ENCODE results near the gene CELF6.

The CELF6 gene

DNA sequence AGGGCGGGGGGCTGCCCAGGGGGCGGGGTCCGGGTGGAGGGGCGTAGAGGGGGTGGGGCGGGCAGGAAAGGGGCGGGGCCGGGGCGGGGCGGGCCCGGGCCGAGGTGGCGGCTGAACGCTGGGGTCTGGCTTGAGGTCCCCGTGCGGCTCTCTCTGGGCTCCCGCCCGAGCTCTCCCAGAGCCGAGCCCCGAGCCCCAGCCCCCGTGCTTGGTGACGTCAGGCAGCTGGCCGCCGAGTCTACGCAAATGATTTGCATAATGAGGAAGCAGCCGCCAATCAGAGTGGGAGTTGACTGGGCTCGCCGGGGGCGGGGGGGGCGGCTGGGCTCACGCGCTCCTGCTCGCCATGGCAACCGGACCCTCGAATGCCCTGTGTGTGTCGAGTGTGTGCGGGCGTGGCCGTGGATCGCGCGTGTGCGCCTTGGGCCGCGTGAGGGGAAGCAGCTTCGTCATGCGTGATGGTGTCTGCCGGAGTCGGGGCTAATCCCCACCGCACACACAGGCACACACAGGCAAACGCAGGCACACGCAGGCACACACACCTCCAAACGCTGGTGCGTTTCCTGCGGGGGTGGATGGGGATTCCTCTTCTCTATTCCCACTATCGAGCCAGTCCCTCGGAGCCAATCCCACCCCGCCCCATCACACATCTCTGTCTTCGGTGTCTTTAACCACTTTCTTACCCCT is at the start of gene CELF6:
Gene CELF6, minus strand, starts transcription at position 173 of the 687 bp plus-strand sequence. CDS start 283 bp downstream, outside the sequence.
- DNase-seq = peak; percentile 44

DNA sequence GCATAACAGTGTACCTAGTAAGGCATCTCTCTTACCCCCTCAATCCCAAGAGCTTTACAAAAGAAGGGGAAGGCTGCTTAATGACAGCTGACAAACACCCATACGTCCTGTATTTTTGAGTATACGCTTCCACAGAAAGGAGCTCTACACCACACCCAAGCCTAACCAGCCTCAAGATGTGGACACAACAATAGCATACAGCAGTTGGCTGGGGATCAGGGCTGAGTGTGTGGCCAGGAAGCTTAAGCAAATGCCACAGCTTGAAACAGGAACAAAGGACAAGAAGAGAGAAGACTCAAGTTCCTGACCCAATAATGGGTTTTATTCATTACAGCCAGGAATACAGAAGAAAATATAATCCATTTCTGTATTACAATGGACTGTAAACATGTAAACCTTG is 48.9 kb upstream of the CELF6 start:
- DNase-seq = no peak

DNA sequence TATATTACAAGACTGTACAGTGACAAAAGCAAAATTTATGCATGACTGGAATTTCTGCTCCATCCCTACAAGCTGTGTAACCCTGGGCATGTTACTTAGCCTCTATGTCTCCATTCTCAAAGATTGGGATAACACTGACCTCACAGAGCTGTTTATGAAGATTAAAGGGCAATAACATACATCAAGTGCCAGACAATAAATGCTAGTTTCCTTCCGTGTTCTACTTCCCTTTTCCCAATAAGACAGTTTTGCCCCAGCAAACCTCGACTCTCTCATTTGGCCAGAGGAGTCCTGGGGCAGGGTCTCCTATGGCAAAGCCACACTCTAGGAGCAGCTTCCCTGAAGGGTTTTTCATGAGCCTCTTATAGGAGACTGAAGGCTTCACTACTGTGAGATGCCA is 48.4 kb upstream of the CELF6 start:
- DNase-seq = no peak

DNA sequence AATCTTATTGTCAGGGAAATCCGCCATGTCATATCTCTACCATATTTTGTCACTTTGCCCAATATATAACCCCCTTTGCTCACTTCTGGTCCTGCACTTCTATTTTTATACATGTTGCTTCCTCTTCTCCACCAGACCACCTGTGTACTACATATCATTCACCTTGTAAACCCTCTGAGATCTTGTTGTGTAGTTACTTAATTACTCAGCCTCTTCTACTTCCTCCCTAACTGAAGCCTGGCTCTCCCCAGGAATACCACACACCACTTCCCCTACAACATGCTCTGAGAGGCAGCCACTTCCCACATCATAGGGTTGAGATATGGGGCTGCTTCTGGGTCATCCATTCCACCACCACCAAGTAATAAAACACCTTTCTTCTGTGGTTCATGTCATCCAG is 45.9 kb upstream of the CELF6 start:
- DNase-seq = no peak

DNA sequence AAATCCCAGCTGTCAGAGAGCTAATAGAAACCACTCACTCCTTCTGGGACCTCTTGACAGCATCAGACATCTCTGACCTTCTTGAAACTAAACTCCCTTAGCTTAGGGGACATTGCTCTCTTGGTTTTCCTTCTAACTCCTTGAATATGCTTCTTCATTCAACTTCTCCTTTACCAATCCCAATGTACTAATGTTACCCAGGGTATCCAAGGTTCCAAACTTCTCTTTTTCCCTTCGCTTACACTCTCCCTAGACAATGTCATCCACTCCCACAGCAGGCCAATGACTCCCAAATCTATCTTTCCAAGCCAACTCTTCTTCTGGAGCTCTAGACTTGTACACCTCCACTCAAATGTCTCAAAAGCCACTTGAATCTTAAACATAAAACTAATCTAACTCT is 41.2 kb upstream of the CELF6 start:
- no peak for DNase-seq

DNA sequence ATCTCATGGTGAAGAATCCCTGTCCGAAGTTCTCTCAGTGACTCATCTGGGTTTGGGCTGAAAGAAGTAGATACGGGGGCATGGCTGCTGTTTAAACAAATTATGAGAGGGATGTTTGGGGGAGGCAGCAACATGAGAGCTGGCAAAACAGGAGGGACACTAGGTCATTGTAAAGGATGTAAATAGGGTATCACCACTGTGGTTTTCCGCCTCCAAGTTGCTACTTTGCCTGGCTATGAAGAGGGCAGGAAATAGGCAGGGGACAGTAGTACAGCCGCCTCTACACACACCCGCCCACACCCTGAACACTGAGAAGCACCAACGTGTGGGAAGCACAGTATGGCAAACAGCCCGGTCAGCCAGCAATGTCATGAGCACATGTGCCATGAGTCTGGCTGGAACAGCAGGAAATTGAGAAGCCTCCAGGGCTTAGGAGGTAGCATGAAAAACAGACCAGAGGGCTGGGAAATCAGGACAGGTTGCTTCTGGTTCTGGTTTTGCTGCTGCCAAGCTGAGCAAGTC is 38.8 kb upstream of the CELF6 start:
- DNase-seq = no peak

DNA sequence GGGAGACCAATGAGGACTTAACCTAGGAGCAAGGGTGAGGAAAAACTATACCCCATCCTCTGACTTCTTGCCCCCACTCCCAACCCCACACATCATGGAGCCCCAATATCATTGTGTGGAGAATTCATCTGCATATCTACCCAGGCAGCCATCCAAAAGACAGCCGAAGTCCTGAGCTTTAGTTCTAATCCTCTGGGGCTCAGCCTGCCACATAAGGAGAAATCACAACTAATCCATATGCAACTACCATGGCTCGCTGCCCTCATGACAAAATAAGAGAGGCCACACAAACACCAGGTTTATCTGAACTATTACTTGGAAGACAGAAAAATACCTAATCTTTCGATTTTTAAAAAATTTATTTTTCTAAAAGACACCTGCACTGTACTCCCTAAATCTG is 38.2 kb upstream of the CELF6 start:
- DNase-seq = no peak

DNA sequence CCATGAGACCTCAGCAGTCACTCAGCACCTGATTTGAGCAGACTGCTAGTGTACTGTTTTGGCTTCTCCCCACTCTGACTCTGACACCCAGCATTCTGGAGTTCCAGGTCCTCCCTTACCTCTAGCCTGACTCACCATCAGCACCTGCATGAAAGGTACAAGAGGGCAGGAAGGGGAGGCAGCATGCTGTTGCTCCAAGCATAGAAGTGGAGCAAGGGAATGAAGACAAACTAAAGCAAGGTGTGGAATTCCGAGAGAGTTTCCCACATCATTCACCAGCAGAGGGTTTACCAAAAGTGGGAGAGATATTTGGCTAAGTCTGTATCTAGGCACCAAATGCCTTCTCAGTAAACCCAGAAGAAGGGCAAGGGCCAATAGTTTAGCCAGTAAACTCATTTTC is 34.5 kb upstream of the CELF6 start:
- no peak for DNase-seq

DNA sequence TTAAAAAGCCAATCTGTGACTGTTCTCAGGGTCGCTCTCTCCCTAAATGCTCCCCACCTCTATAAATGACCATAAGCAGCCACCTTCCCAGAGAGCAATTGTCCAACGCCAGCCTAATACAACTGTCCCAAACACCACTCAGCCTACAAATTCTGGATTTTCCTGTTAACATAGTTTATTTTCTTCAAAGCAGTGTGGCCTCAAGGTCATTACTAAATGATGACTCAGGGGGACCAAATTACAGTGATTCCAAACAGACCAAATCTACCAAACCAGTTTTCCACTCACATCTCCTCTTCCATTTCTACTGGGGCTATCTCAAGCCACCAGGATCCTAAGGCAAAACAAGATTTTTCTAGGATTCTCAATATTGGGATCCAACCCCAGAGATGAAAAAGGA is 33.3 kb upstream of the CELF6 start:
- DNase-seq = no peak

DNA sequence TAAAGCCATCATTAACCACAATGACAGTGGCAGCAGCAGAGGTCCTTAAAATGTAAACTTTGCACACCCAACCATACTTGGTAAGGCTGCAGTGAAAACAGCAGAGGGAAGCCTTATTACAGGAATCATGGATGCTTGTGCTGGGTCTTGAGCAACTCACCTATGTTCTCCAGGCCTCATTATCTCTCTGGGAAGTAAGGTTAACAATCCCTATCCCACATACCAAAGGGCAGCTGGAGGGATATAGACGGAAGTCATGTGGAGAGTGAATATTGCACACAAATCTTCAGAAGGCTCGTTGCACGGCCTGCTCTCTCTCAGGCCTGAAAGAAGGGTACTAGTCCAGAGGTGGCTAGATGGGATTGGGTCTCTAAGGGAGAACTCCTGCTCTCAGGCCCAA is 25.8 kb upstream of the CELF6 start:
- no peak for DNase-seq

DNA sequence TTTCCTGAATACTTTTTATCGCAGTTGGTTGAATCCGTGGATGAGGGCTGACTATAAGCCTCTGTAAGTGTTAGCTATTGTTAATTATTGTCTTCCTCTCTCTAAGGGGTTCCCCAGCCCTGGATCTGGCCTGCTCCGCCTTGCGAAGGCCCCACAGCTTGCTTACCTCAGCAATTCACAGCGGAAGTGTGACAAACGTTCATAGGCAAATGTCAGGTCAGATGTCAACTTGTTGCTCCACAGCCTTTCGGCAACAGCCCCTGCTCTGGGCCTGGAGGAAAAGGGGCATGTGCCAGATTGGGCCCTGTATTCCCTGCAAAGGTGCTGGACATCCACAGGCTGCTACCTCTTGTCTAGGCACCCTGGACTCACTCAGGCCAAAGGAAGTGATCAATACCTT is 25.3 kb upstream of the CELF6 start:
- DNase-seq = no peak

DNA sequence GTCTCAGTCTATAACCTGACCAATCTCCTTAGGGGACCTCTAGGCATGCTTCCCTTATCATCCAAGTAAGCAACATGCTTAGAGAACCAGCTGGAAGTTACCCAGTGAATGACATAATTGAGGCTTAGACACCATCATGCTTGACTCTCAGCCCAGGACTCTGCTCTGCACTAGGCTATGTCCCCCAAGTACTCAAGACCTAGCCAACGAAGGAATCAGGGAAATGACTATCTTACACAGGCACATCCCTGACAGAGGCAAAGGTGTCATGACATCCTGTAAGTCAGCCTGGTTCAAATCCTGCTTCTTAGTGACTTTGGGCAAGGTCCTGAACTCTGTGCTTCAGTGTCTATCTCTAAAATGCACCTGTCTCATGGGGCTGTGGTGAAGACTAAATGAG is 24.6 kb upstream of the CELF6 start:
- DNase-seq = no peak

DNA sequence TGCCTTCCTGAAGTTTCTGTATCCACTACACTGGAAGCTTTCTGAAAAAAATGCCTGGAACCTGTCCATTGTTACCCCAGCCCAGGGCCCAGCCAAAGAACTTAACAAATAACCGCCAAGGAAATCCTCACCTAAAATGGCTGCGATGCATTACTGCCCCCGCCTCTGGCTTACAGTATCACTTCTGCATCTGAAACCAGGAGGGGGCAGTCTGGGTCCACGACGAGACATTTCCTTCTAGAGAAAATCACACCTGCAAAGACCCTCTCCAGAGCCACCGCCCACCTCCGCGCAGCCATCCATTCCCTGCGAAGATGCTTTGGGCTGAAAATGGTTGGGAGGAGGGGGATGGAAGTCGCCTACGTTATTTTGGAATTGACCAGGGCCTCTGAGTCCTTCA is 22.4 kb upstream of the CELF6 start:
- no peak for DNase-seq

DNA sequence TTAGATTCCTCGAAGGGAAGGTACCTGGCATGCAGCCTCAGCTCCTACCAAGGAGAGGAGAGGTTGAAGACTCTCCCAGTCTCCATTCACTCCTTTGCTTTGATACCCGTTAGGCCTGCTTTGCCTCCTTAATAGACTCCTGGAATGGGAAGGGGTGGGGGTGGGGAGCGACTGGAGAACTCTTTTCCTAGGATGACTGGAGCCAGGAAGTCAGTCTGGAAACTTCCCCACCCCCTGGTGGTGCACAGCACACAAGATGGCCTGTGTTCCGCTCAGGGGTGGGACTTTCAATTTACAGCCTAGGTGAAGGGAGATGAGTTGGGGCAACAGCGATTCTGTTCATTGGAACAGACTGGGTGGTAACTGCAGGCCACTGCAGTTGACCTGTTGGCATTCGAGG is 21.4 kb upstream of the CELF6 start:
- DNase-seq = no peak

DNA sequence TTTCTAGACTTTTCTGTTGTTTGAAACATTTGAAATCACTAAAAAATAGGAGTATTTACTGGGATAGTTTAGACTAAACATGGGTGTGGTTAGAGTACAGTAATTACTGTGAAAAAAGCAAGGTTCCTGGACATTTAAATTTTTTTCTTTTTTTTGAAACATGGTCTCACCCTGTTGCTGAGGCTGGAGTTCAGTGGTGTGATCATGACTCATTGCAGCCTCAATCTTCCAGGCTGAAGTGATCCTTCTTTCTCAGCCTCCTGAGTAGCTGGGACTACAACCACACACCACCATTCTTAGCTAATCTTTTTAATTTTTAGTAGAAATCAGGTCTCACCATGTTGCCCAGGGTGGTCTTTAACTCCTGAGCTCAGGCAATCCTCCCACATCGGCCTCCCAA is 20.4 kb upstream of the CELF6 start:
- DNase-seq = no peak

DNA sequence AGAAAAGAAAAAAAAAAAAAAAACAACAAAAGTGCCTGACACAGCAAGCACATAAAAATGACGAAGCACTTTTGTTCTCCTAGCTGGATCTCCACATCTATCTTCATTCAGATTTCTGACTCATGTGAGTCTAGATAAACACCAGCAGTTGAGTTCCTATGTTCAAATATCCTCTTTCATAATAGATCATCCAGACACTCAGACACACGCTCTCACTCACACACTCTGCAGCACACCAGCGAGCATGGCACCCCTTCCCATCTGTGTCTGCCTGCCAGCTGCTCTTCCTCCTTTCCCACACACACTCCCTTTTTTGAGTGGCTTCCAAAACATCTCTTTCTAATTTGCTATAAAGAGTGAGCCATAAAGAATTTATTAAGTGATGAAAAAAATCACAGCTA is 19.8 kb upstream of the CELF6 start:
- DNase-seq = no peak

DNA sequence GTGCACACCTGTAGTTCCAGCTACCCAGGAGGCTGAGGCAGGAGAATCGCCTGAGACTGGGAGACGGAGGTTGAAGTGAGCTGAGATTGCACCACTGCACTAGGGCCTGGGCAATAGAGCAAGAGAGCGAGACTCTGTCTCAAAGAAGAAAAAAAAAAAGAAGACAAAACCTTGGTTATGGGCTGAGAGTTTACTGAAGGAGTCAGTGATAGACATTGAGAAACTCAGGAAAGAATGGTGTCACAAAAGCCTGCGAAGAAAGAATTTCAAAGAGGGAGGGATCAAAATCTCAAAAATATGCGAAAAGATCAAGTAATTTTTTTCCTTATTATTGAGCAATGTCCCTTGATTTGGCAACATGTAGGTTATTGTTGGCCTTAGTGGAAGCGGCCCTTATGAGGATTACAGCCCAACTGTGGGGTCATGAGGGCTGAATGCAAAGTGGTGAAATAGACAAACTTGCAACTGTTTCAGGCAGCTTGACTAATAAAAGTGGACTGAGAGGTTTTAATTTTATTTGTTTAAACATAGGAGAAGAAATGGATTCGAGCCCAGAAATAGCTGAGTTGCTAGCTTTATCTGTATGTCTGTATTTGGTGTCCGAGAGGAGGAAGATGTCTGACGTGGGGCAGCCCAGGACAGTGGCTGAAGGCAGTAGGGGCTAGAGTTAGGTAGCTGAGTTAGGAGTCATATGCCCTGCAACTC is 18.8 kb upstream of the CELF6 start:
- DNase-seq = no peak

DNA sequence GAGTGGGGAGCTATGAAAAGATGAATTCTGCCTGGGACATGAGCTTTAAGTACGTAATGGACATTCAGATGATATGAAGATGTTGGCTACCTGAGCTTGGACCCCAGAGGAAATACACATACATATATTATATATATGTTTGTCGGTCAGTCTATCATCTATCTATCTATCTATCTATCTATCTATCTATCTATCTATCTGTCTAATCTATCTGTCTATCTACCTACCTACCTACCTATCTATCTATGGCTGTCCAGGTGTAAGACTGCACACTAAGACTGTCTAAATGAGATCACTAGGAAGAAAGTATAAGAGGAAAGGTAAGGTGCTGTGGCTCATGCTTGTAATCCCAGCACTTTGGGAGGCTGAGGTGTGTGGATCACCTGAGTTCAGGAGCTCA is 18.2 kb upstream of the CELF6 start:
- no peak for DNase-seq

DNA sequence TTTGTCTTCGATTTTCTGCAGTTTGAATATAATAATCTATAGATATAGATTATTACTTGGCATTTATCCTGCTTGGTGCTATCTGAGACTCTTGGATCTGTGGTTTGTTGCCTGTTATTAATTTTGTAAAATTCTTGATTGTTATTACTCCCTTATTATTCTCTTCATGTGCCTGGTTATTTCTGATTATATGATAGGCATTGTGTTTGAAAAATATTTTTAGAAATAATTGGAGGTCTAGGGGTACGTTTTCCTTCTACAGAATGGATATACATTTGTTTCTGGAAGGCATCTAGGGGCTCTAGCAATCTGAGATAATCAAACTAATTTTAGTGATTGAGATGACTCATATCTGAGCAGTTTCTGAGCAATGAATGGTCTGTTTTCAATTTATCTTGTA is 14.9 kb upstream of the CELF6 start:
- DNase-seq = no peak

DNA sequence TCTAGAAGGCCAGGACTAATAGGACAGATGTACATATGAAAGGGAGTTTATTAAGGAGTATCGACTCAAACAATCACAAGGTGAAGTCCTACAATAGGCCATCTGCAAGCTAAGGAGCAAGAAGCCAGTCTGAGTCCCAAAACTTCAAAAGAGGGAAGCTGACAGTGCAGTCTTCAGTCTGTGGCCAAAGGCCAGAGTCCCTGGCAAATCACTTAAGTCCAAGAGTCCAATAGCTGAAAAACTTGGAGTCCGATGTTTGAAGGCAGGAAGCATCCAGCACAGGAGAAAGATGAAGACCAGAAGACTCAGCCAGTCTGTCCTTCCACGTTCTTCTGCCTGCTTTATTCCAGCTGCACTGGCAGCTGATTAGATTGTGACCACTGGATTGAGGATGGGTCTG is 11.1 kb upstream of the CELF6 start:
- DNase-seq = no peak

DNA sequence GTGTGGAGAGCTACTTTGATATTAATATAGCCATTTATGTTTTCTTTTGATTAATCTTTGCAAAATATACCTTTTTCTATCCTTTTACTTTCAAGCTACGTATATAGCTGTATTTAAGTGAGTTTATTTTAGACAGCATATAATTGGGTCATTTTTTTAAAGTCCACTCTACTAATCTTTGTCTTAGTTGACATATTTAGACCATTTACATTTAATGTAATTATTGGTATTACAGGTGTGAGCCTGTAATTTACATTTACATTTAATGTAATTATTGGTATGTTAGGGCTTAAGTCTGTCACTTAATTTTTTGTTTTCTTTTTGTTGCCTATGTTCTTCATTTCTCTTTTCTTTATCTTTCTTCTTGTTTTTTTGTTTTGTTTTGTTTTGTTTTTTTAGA is 3.8 kb upstream of the CELF6 start:
- DNase-seq = no peak

DNA sequence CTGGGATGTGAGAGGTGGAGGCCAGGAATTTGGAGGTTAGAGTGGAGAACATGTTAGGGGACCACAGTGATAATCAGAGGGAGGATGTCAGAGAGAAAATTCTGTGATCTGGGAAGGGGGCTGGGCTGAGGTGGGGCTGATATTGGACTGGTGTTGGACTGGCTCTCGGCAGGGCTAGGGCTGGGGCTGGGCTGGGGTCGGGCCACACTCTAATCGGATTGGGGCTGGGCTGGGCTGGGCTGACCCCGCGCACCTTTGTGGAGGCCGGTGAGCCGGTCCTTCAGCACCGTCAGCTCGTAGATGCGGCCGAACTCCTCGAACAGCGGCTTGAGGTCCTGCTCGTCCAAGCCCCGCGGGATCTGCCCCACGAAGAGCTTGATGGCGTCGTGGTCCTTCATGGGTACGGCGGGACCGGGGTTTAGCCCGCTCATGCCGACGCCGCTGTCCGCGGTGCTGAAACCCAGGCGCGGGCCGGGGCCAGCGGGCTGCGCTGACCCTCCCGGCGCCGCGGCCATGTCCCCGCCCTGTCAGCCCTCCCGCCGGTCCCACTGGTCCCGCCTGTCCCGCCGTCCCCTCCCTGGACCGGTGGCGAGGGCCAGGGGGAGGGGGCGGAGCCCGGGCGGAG is 485 bp downstream of the CELF6 start:
- no peak for DNase-seq

DNA sequence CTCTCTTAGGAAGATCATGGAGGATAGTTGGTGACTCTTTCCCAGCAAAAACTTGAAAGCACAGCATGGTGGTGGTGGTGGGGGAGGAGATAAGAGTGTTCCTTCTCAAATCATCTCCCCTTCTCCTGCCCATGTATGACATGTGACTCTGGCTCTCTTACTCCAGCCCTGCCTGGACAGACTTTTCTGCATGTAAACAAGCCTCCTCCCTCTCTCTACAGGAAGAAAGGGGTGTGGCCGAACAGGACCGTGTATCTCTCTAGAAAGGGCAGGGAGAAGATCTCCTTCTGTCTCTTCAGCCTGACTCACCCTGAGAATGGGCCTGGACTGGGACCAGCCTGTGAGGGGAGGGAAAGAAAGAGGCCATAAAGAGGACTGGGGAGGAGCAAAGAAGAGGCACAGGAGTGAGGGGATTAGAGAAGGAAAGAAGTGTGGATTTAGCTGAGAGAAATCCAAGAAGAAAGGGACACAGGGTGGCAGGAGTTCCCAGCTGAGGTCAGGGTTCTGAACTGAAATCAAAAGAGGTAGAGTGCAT is 1.5 kb downstream of the CELF6 start:
- no peak for DNase-seq
